ENCODE measurements around the gene IL1RAPL1.
A peak's percentile ranks its signal among the peaks of the same experiment; 100 is the strongest.

Gene IL1RAPL1

GRCh38 chrX:28586981-28587551 lies at the start of gene IL1RAPL1:
Gene IL1RAPL1, plus strand, starts transcription at chrX:28587446.
- peak; percentile 62 for DNase-seq

- DNase-seq, result no peak
Observed at GRCh38 chrX:28542791-28543190, 44.5 kb upstream of the IL1RAPL1 start.

- no peak for DNase-seq
Observed at GRCh38 chrX:28549838-28550237, 37.4 kb upstream of the IL1RAPL1 start.

GRCh38 chrX:28550331-28550872 lies 36.8 kb upstream of the IL1RAPL1 start:
- no peak for DNase-seq

GRCh38 chrX:28552322-28552721 lies 34.9 kb upstream of the IL1RAPL1 start:
- no peak for DNase-seq

- DNase-seq, result no peak
Observed at GRCh38 chrX:28552882-28553829, 34.1 kb upstream of the IL1RAPL1 start.

GRCh38 chrX:28576117-28576516 lies 11.1 kb upstream of the IL1RAPL1 start:
- DNase-seq, result no peak

GRCh38 chrX:28581522-28581921 lies 5.7 kb upstream of the IL1RAPL1 start:
- no peak for DNase-seq

GRCh38 chrX:28582511-28582910 lies 4.7 kb upstream of the IL1RAPL1 start:
- no peak for DNase-seq

- DNase-seq, result no peak
Observed at GRCh38 chrX:28584025-28584424, 3.2 kb upstream of the IL1RAPL1 start.

GRCh38 chrX:28585767-28586166 lies 1.5 kb upstream of the IL1RAPL1 start:
- no peak for DNase-seq

- peak; percentile 11 for DNase-seq
Observed at GRCh38 chrX:28586286-28586685, 960 bp upstream of the IL1RAPL1 start.

- DNase-seq, result no peak
Observed at GRCh38 chrX:28589046-28589445, 1.8 kb downstream of the IL1RAPL1 start.

GRCh38 chrX:28590396-28590795 lies 3.1 kb downstream of the IL1RAPL1 start:
- DNase-seq, result no peak

- DNase-seq, result no peak
Observed at GRCh38 chrX:28591542-28591941, 4.3 kb downstream of the IL1RAPL1 start.

GRCh38 chrX:28595346-28595745 lies 8.1 kb downstream of the IL1RAPL1 start:
- DNase-seq, result no peak

- DNase-seq, result no peak
Observed at GRCh38 chrX:28599957-28600356, 12.7 kb downstream of the IL1RAPL1 start.

- no peak for DNase-seq
Observed at GRCh38 chrX:28609003-28609402, 21.8 kb downstream of the IL1RAPL1 start.

GRCh38 chrX:28609917-28610613 lies 22.8 kb downstream of the IL1RAPL1 start:
- DNase-seq, result no peak

- no peak for DNase-seq
Observed at GRCh38 chrX:28610746-28611145, 23.5 kb downstream of the IL1RAPL1 start.

GRCh38 chrX:28613558-28613957 lies 26.3 kb downstream of the IL1RAPL1 start:
- DNase-seq, result no peak

GRCh38 chrX:28625223-28625622 lies 38.0 kb downstream of the IL1RAPL1 start:
- DNase-seq, result no peak

- DNase-seq, result no peak
Observed at GRCh38 chrX:28626515-28626914, 39.3 kb downstream of the IL1RAPL1 start.

Measured in fibroblast of skin of right biceps (primary cell).